Measurements from ENCODE around the gene SNAPC1. TPM values are rescaled to one million over a fixed set of nuclear protein-coding genes. Genes with fewer than 3 reads are reported as not detected.

SNAPC1 gene
- total and polyA plus RNA-seq, 9 of the 15 experiments (the other 6 are each of a cell fraction or from before 2014, with no cell fraction given): 3.7 to 9.0 (median 7.9) TPM

DNA sequence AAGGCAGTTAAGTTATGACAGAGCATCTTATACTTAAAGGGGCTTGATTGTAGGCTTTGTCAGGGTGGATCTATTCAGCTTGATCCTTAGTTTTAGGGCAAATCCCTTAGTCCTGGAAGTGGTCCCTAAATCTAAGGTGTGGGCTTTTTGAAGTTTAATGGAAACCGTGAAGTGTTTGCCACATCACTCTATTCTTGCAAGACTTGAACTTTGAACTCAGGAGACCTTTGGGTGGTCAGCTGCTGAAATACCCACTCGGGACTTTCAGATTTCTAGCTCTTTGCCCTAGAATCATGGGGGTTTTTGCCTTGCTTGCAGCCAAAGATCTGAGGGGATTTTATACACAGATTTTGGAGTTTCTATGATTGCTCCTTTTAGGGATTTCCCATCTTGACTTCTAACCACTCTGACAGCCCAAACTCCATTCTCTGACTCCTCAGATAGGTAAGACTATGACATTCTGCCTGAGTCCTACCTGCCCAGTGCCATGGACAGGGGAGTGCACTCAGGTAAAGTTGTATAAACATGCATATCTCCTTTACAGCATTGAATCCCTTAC is 39.9 kb downstream of the SNAPC1 start:
- H3K27me3 ChIP-seq (ENCODE audit: control insufficient read depth in 2 of 2, insufficient read depth in 2 of 2, low read length in 2 of 2): no peaks in the 10 kb centered on the region
- in situ Hi-C loops (cut with MboI) (no loop called here), intact Hi-C loops (cut with micrococcal nuclease) (no loop called here)
- 6% methylated on average over 2 of the region's 2 CpGs for WGBS (ENCODE audit: insufficient coverage, low coverage, missing lambda C conversion rate)
- BruUV-seq (replicated peaks): no TSS peak
- H3K4me3 ChIP-seq: no peak overlapping the region
- POLR2A ChIA-PET: no interaction called here
- H3K9me3 ChIP-seq (replicated peaks; ENCODE audit: control insufficient read depth, insufficient read depth, low read depth, low read length): no peaks in the 10 kb centered on the region
- CTCF ChIA-PET (ENCODE audit: low intra/inter-chr PET ratio): no interaction called here
- H3K9ac ChIP-seq (ENCODE audit: insufficient read depth in 1 of 2, low read depth in 2 of 2, low read length in 2 of 2): no peak overlapping the region
- no peak overlapping the region for H3K27ac ChIP-seq (ENCODE audit: extremely low read depth, low read depth, low read length)
- ATAC-seq: no peak
- H2AFZ ChIP-seq (ENCODE audit: low read depth, low read length): no peak overlapping the region
- H3K4me1 ChIP-seq (replicated peaks in 1 of 2; ENCODE audit: control insufficient read depth in 2 of 2, insufficient read depth in 2 of 2, low read length in 2 of 2): no peaks in the 10 kb centered on the region
- no peak for TF ChIP-seq YY1 (IDR thresholded peaks at IDR 0.05; ENCODE audit: borderline replicate concordance in 1 of 3, control insufficient read depth in 1 of 3, extremely low read depth in 1 of 3, insufficient read depth in 3 of 3, insufficient read length in 1 of 3, insufficient replicate concordance in 2 of 3, low read depth in 1 of 3, low read length in 2 of 3)
- H3K4me2 ChIP-seq (ENCODE audit: insufficient read depth, low read length): no peak overlapping the region
- no peaks in the 10 kb centered on the region; the same call in 1 of the 2 replicates for H4K20me1 ChIP-seq (replicated peaks; ENCODE audit: control insufficient read depth, insufficient read depth, low read length)
- no peaks in the 10 kb centered on the region for H3K36me3 ChIP-seq (ENCODE audit: control insufficient read depth, insufficient read depth, low read length)
- H3K9me1 ChIP-seq (ENCODE audit: control insufficient read depth, insufficient read depth, low read length): no peaks in the 10 kb centered on the region
- FAIRE-seq: no peak
- DNase-seq (ENCODE audit: extremely low read depth in 1 of 4, low spot score in 3 of 4): no peak
- H3K79me2 ChIP-seq (ENCODE audit: control insufficient read depth, insufficient read depth, low read length): no peaks in the 10 kb centered on the region

DNA sequence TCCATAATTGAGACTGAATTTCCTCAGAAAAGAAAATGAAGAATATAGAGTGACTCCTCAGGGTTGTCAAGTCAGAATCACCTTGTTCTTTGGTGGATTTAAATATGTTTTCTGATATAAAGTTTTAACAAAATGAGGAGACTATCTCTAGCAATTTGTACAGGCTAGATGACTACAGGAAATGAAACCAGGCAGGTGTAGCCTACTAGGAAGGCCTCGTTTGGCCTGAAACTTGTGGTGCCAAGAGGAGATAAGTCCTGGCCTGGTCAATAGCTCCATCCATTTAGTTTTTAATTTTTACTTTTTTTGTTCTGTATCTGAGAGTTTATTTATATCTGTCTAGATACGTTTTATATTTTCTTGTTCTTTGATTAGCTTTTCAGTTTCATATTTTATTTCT is 41.5 kb downstream of the SNAPC1 start:
- FAIRE-seq (no peak), ATAC-seq (no peak), DNase-seq (ENCODE audit: extremely low read depth in 1 of 4, low spot score in 3 of 4) (no peak)
- H4K20me1 ChIP-seq (replicated peaks; ENCODE audit: control insufficient read depth, insufficient read depth, low read length): no peaks in the 10 kb centered on the region; the same call in 1 of the 2 replicates
- no peak overlapping the region for H3K4me3 ChIP-seq
- H3K4me1 ChIP-seq (replicated peaks in 1 of 2; ENCODE audit: control insufficient read depth in 2 of 2, insufficient read depth in 2 of 2, low read length in 2 of 2): no peaks in the 10 kb centered on the region
- H3K9ac ChIP-seq (ENCODE audit: insufficient read depth in 1 of 2, low read depth in 2 of 2, low read length in 2 of 2): no peak overlapping the region
- H3K27ac ChIP-seq (ENCODE audit: extremely low read depth, low read depth, low read length): no peak overlapping the region
- no peak overlapping the region for H2AFZ ChIP-seq (ENCODE audit: low read depth, low read length)
- H3K9me3 ChIP-seq (replicated peaks; ENCODE audit: control insufficient read depth, insufficient read depth, low read depth, low read length): no peaks in the 10 kb centered on the region
- in situ Hi-C loops (cut with MboI): no loop called here
- no peaks in the 10 kb centered on the region for H3K79me2 ChIP-seq (ENCODE audit: control insufficient read depth, insufficient read depth, low read length)
- no peak overlapping the region for H3K4me2 ChIP-seq (ENCODE audit: insufficient read depth, low read length)
- no peaks in the 10 kb centered on the region for H3K27me3 ChIP-seq (ENCODE audit: control insufficient read depth in 2 of 2, insufficient read depth in 2 of 2, low read length in 2 of 2)
- ChIA-PET CTCF (ENCODE audit: low intra/inter-chr PET ratio) (no interaction called here), POLR2A (interaction anchor here (1.5 kb wide), 1 partner anchor 42 kb away, joined by 3 read pairs; no protein-coding TSS in a partner anchor)
- 6% methylated on average over 2 of the region's 2 CpGs for WGBS (ENCODE audit: insufficient coverage, low coverage, missing lambda C conversion rate)
- BruUV-seq (replicated peaks): no TSS peak
- H3K9me1 ChIP-seq (ENCODE audit: control insufficient read depth, insufficient read depth, low read length): no peaks in the 10 kb centered on the region
- H3K36me3 ChIP-seq (ENCODE audit: control insufficient read depth, insufficient read depth, low read length): no peaks in the 10 kb centered on the region
- intact Hi-C loops (cut with micrococcal nuclease): no loop called here
- TF ChIP-seq MYC (IDR thresholded peaks at IDR 0.05; ENCODE audit: low read depth, low read length) (no peak), MYC (CRISPR knock-in tag; IDR thresholded peaks at IDR 0.05; ENCODE audit: borderline replicate concordance, low read depth) (no peak), ZNF316 (IDR thresholded peaks at IDR 0.05) (no peak), FOXP1 (CRISPR knock-in tag; IDR thresholded peaks at IDR 0.05) (no peak), ARHGAP35 (IDR thresholded peaks at IDR 0.05; ENCODE audit: partially characterized antibody) (no peak), TRIM24 (IDR thresholded peaks at IDR 0.05) (no peak), CHCHD3 (CRISPR knock-in tag; IDR thresholded peaks at IDR 0.05) (no peak), POLR2AphosphoS5 (IDR thresholded peaks at IDR 0.05; ENCODE audit: control insufficient read depth, insufficient read depth, low read depth, low read length) (no peak), RFX1 (IDR thresholded peaks at IDR 0.05) (no peak)
- TF ChIP-seq, protein P1, sequence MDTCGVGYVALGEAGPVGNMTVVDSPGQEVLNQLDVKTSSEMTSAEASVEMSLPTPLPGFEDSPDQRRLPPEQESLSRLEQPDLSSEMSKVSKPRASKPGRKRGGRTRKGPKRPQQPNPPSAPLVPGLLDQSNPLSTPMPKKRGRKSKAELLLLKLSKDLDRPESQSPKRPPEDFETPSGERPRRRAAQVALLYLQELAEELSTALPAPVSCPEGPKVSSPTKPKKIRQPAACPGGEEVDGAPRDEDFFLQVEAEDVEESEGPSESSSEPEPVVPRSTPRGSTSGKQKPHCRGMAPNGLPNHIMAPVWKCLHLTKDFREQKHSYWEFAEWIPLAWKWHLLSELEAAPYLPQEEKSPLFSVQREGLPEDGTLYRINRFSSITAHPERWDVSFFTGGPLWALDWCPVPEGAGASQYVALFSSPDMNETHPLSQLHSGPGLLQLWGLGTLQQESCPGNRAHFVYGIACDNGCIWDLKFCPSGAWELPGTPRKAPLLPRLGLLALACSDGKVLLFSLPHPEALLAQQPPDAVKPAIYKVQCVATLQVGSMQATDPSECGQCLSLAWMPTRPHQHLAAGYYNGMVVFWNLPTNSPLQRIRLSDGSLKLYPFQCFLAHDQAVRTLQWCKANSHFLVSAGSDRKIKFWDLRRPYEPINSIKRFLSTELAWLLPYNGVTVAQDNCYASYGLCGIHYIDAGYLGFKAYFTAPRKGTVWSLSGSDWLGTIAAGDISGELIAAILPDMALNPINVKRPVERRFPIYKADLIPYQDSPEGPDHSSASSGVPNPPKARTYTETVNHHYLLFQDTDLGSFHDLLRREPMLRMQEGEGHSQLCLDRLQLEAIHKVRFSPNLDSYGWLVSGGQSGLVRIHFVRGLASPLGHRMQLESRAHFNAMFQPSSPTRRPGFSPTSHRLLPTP (IDR thresholded peaks at IDR 0.05; ENCODE audit: borderline replicate concordance, extremely low read depth, insufficient read length): no peak

Measured in K562 (cell line).